Stomach (tissue), 9 donors: ENCODE measurements around the gene FAM47E. TPM values are rescaled to one million over a fixed set of nuclear protein-coding genes. Genes with fewer than 3 reads are reported as not detected.

ENCODE experiments used
- DNase-seq, 2 donors: peaks; one replicate each; pipeline versions ENCODE4 v3.0.0 to v3.0.0-alpha.2; 2013 to 2019
- H3K27ac ChIP-seq, 5 donors: fragments of 200-600 bp in 4 of 5; sonication (generic) in 4 of 5; one replicate each; pipeline ENCODE4 v1.5.1; 2013 to 2019; ENCODE audit warnings: mild to moderate bottlenecking in 1 of 5, moderate library complexity in 1 of 5
- H3K27me3 ChIP-seq, 3 donors: fragments of 200-600 bp; sonication (generic); one replicate each; pipeline ENCODE4 v1.5.1; 2017 to 2019; ENCODE audit warnings: mixed run types in 1 of 3
- H3K36me3 ChIP-seq, 4 donors: fragments of 200-600 bp; sonication (generic); 1 replicate in 3 of 4; 2 replicates in 1 of 4; pipeline ENCODE4 v1.5.1; 2016 to 2019
- H3K4me1 ChIP-seq, 4 donors: fragments of 200-600 bp; sonication (generic); one replicate each; pipeline ENCODE4 v1.5.1; 2016 to 2019
- H3K4me3 ChIP-seq, 4 donors: fragments of 200-600 bp; sonication (generic) in 3 of 4; one replicate each; pipeline ENCODE4 v1.5.1; 2016 to 2019; ENCODE audit warnings: mild to moderate bottlenecking in 1 of 4
- H3K9me3 ChIP-seq, 4 donors: fragments of 200-600 bp; sonication (generic); one replicate each; pipeline ENCODE4 v1.5.1; 2016 to 2019
- EP300 ChIP-seq: sonication (generic); formaldehyde crosslinking; IDR thresholded peaks from one replicate; pipeline ENCODE4 v1.6.1; 2017; ENCODE audit warnings: antibody characterized with exemption
- POLR2A ChIP-seq, 4 donors: fragments of 450-650 bp; IDR thresholded peaks; one replicate each; pipeline ENCODE4 v1.6.1; 2016; ENCODE audit warnings: antibody characterized with exemption in 4 of 4, control low read depth in 2 of 4, mild to moderate bottlenecking in 1 of 4, moderate library complexity in 1 of 4
- POLR2AphosphoS5 ChIP-seq, 3 donors: sonication (generic); formaldehyde crosslinking; IDR thresholded peaks; one replicate each; pipeline ENCODE4 v1.6.1; 2016; ENCODE audit warnings: antibody characterized with exemption in 3 of 3
- WGBS, 5 donors: extraction: QIAGEN DNeasy Blood & Tissue Kit in 3 of 5; methylation state at CpG; one replicate each; pipeline versions ENCODE4 v1.1.5 to v1.1.7; 2013 to 2018; 5-methylcytosine and 5-hydroxymethylcytosine counted together
- intact Hi-C: fragments of 100-400 bp; cut with DNase I; formaldehyde crosslinking; loops from one replicate; pipeline ENCODE4 v1.15.1; 2023; ENCODE audit warnings: low total_unique reads
- polyA plus RNA-seq, 3 donors: library from polyadenylated mRNA; stranded (reverse); fragments of 200-250 nt; gene quantifications; one replicate each; pipeline ENCODE4 v1.2.3, GENCODE V29; 2013
- total RNA-seq, 5 donors: library from RNA; depleted of rRNA; stranded (reverse); fragments of >200 nt; gene quantifications; one replicate each; pipeline versions ENCODE4 v1.1.0 to v1.2.3, GENCODE V29; 2014 to 2016
- TF ChIP-seq, protein P1 (sequence below), 7 experiments: fragments of 450-650 bp in 4 of 7; fragments of 200-600 bp in 3 of 7; sonication (generic) in 3 of 7; IDR thresholded peaks; one replicate each; pipeline ENCODE4 v1.5.1; 2016 to 2019; ENCODE audit warnings: antibody characterized with exemption in 7 of 7, control low read depth in 2 of 7, mild to moderate bottlenecking in 1 of 7
- donor health status: healthy with polysubstance abuse.
- donor health status: Bipolar disorder and iron deficiency.
- donor health status: healthy.

Gene FAM47E
- total and polyA plus RNA-seq, 8 donors = under 0.01 to 10.8 (median 6.5) TPM; not detected in 1

DNA sequence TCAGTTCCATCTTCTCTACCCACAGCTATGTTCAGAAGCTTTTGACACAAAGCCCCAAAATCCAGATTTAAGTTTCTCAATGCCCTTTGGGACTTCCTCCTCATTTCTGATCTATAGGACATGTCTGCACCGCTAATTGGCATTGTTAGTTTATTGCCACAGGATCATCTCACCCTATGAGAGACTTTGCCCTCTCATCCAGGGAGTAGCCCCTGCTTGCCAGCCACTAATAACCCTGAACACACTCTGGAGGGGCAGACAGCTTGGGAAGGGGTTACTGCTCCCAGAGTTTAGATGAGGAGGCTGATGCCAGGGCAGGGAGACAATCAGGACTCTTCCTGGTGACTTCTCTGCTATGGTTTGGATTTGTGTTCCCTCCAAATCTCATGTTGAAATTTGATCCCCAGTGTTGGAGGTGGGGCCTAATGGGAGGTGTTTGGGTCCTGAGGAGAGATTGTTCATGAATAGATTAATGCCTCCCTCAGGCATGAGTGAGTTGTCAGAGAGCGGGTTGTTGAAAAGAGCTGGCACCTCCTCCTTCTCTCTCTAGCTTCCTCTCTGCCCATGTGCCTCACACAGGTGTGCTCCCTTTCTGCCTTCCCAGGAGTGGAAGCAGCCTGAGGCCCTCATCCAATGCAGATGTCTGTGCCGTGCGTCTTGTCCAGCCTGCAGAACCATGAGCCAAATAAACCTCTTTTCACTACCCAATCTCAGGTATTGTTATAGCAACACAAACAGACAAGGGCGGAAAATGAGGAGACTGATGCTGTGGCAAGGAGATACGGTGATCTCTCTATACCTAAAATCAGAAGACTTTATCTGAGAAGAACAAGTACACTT lies 34.3 kb upstream of the FAM47E start:
- Histone ChIP-seq H3K9me3 (no peaks in the 10 kb centered on the region), H3K4me1 (peaks cover 34 to 53% (median 49%) of the 10 kb centered on the region in 4 donors), H3K36me3 (no peaks in the 10 kb centered on the region), H3K27ac (peak overlapping the region in 2 of 5 donors; percentile 11 to 17), H3K27me3 (no peaks in the 10 kb centered on the region), H3K4me3 (no peak overlapping the region)
- intact Hi-C loops = no loop called here
- 81 to 90% (median 85%) methylated on average over 6 of the region's 6 CpGs for WGBS, 5 donors
- TF ChIP-seq POLR2A (IDR thresholded peaks at IDR 0.05) = no peak
- TF ChIP-seq EP300 = no peak
- TF ChIP-seq POLR2AphosphoS5 (IDR thresholded peaks at IDR 0.05) = no peak
- TF ChIP-seq, protein P1, sequence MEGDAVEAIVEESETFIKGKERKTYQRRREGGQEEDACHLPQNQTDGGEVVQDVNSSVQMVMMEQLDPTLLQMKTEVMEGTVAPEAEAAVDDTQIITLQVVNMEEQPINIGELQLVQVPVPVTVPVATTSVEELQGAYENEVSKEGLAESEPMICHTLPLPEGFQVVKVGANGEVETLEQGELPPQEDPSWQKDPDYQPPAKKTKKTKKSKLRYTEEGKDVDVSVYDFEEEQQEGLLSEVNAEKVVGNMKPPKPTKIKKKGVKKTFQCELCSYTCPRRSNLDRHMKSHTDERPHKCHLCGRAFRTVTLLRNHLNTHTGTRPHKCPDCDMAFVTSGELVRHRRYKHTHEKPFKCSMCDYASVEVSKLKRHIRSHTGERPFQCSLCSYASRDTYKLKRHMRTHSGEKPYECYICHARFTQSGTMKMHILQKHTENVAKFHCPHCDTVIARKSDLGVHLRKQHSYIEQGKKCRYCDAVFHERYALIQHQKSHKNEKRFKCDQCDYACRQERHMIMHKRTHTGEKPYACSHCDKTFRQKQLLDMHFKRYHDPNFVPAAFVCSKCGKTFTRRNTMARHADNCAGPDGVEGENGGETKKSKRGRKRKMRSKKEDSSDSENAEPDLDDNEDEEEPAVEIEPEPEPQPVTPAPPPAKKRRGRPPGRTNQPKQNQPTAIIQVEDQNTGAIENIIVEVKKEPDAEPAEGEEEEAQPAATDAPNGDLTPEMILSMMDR (IDR thresholded peaks at IDR 0.05) = no peak
- no peak for DNase-seq

DNA sequence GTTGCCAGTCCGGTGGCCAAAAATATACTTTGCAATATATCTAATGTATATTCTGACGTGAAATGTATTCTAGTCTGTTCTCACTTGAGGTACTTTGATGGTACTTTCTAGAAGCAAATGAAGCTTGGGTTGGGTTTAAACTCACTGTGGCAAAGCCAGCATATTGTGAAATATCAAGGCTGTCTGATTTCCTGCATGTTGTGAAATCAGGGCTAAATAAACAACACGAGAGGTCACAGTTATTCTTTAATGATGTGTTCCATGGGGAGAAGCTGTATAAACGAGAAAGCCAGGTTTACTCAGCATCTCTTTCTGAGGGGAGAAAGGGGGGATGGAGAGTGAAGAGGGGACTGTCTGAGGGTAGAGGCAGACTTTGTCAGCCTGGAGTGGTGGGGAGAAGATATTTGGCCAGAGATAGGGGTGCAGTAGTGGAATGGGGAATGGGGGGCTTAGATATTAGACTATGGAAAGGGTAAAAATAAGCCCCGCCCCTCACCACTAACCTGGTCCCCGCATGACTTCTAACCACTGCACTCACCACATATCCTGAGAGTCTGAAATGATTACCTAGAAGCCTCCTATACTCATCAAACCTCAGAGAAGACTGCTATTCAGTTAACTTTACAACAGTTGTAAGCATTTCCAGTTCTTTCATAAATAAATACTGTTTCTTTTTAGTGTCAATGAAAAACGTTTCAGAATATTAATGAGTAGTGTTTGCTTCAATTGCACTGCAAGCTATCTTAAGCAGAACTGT lies 32.0 kb upstream of the FAM47E start:
- H3K4me1 ChIP-seq = peaks cover 30 to 39% (median 38%) of the 10 kb centered on the region in 4 donors
- WGBS, 5 donors = 47 to 56% (median 51%) methylated on average over 7 of the region's 7 CpGs
- no peaks in the 10 kb centered on the region for H3K9me3 ChIP-seq
- TF ChIP-seq, protein P1 (IDR thresholded peaks at IDR 0.05) = no peak
- peak; percentile 33 to 84 (median 70) for TF ChIP-seq POLR2AphosphoS5 (IDR thresholded peaks at IDR 0.05)
- H3K4me3 ChIP-seq = no peak overlapping the region
- no peaks in the 10 kb centered on the region for H3K36me3 ChIP-seq
- intact Hi-C loops = no loop called here
- DNase-seq = no peak
- peak overlapping the region; percentile 9 to 55 (median 52) for H3K27ac ChIP-seq
- H3K27me3 ChIP-seq = no peaks in the 10 kb centered on the region

- Histone ChIP-seq H3K27ac (no peak overlapping the region), H3K27me3 (no peaks in the 10 kb centered on the region), H3K36me3 (no peaks in the 10 kb centered on the region), H3K4me1 (peaks cover 4 to 8% (median 7%) of the 10 kb centered on the region in 4 donors), H3K4me3 (no peak overlapping the region), H3K9me3 (peaks cover 0 to 13% (median 5%) of the 10 kb centered on the region in 4 donors)
- intact Hi-C loops = no loop called here
- no peak for TF ChIP-seq POLR2AphosphoS5 (IDR thresholded peaks at IDR 0.05)
- TF ChIP-seq POLR2A (IDR thresholded peaks at IDR 0.05) = no peak
- TF ChIP-seq, protein P1 (IDR thresholded peaks at IDR 0.05) = no peak
- TF ChIP-seq EP300 = no peak
- DNase-seq = no peak
- WGBS, 5 donors = 71 to 87% (median 79%) methylated on average over 3 of the region's 3 CpGs
Observed at GRCh38 chr4:76224171-76224570, 27.4 kb upstream of the FAM47E start.

- peaks cover 0 to 16% (median 5%) of the 10 kb centered on the region in 4 donors for H3K9me3 ChIP-seq
- TF ChIP-seq, protein P1 (IDR thresholded peaks at IDR 0.05) = no peak
- TF ChIP-seq POLR2A (IDR thresholded peaks at IDR 0.05) = no peak
- no peak for TF ChIP-seq POLR2AphosphoS5 (IDR thresholded peaks at IDR 0.05)
- TF ChIP-seq EP300 = no peak
- H3K36me3 ChIP-seq = no peaks in the 10 kb centered on the region
- 0 to 21% (median 0%) methylated on average over 1 of the region's 1 CpG for WGBS, 5 donors
- H3K27ac ChIP-seq = no peak overlapping the region
- H3K4me3 ChIP-seq = no peak overlapping the region
- intact Hi-C loops = no loop called here
- no peaks in the 10 kb centered on the region for H3K27me3 ChIP-seq
- no peak for DNase-seq
- H3K4me1 ChIP-seq = no peaks in the 10 kb centered on the region
Observed at GRCh38 chr4:76226418-76226817, 25.1 kb upstream of the FAM47E start.
